Nucleus accumbens (tissue), 56 donors: ENCODE measurements around the gene CTH.
A peak's percentile ranks its signal among the peaks of the same experiment; 100 is the strongest.
"Not testable (repeated sequence)": the region's sequence is repeated elsewhere in the genome, so short reads cannot be mapped to it uniquely, and the experiment has no call there.

Experiments used
- DNase-seq, 56 donors: peaks; one replicate each; lab custom pipeline; 2025; lab: John Stamatoyannopoulos, UW

Gene CTH

GRCh38 chr1:70449049-70449448 is 38.0 kb downstream of the CTH start:
- no peak for DNase-seq

GRCh38 chr1:70452164-70452939 is 41.3 kb downstream of the CTH start:
- not testable (repeated sequence) for DNase-seq

- DNase-seq: no peak
Observed at GRCh38 chr1:70455291-70455690, 44.2 kb downstream of the CTH start.

- DNase-seq: peak in 21 of 56 donors; percentile 1 to 38 (median 12)
Observed at GRCh38 chr1:70458131-70458530, 47.1 kb downstream of the CTH start.

GRCh38 chr1:70459496-70460225 is 48.6 kb downstream of the CTH start:
- no peak for DNase-seq

- not testable (repeated sequence) for DNase-seq
Observed at GRCh38 chr1:70460740-70461713, 50.0 kb downstream of the CTH start.

GRCh38 chr1:70462611-70463010 is 51.5 kb downstream of the CTH start:
- no peak for DNase-seq

- no peak for DNase-seq
Observed at GRCh38 chr1:70465911-70466310, 54.8 kb downstream of the CTH start.

GRCh38 chr1:70467531-70467930 is 56.5 kb downstream of the CTH start:
- DNase-seq: no peak

- no peak for DNase-seq
Observed at GRCh38 chr1:70468180-70468579, 57.1 kb downstream of the CTH start.

- not testable (repeated sequence) for DNase-seq
Observed at GRCh38 chr1:70469184-70469583, 58.1 kb downstream of the CTH start.

GRCh38 chr1:70475023-70475422 is 64.0 kb downstream of the CTH start:
- no peak for DNase-seq

GRCh38 chr1:70477090-70477489 is 66.0 kb downstream of the CTH start:
- no peak for DNase-seq

- DNase-seq: not testable (repeated sequence)
Observed at GRCh38 chr1:70477905-70478304, 66.8 kb downstream of the CTH start.

- DNase-seq: no peak
Observed at GRCh38 chr1:70483342-70483741, 72.3 kb downstream of the CTH start.

- DNase-seq: no peak
Observed at GRCh38 chr1:70485624-70486023, 74.6 kb downstream of the CTH start.

- DNase-seq: no peak
Observed at GRCh38 chr1:70486676-70487458, 75.8 kb downstream of the CTH start.

GRCh38 chr1:70487459-70487815 is 76.4 kb downstream of the CTH start:
- DNase-seq: no peak

GRCh38 chr1:70487910-70488665 is 77.0 kb downstream of the CTH start:
- DNase-seq: peak in 17 of 56 donors; percentile 1 to 42 (median 10)
